K562 (cell line): Measurements from ENCODE around the gene BTBD16. TPM values are rescaled to one million over a fixed set of nuclear protein-coding genes. Genes with fewer than 3 reads are reported as not detected.

Experiments used
- ATAC-seq: fragments of 200-7000 bp; cut with Tn5 transposase; 3 replicates; pipeline ENCODE4 v1.9.1; 2020; ENCODE audit warnings: moderate library complexity
- BruUV-seq: library from RNA; stranded (reverse); fragments of 400-500 nt; replicated peaks from 2 replicates; lab custom pipeline; 2021; lab: Mats Ljungman, UMichigan
- CTCF ChIA-PET: fragments of 300-600 bp; formaldehyde crosslinking; extraction: SDS; loops from one replicate; lab custom pipeline; 2021; ENCODE audit warnings: low intra/inter-chr PET ratio; lab: Yijun Ruan, JAX
- POLR2A ChIA-PET: fragments of 300-600, 350-650 bp; sonication (Branson Sonifier 250); formaldehyde crosslinking; extraction: SDS; loops from one replicate; lab custom pipeline; 2021; ENCODE audit warnings: antibody characterized with exemption, inconsistent platforms; lab: Yijun Ruan, JAX
- DNase-seq, 4 experiments: peaks; one replicate each; pipeline versions ENCODE4 v3.0.0 to v3.0.0-alpha.2; 2011 to 2018; ENCODE audit warnings: low spot score in 3 of 4, mixed read lengths in 3 of 4; ENCODE audit errors: extremely low read depth in 1 of 4
- FAIRE-seq: peaks from 2 replicates; lab custom pipeline; 2011; peaks lifted over from hg19 to GRCh38; lab: Jason Lieb, UNC
- H2AFZ ChIP-seq: 2 replicates; pipeline ENCODE4 v1.6.0; 2011; ENCODE audit warnings: low read depth, low read length, control low read depth, inconsistent platforms
- H3K27ac ChIP-seq: fragments of 200-600 bp; 3 replicates; pipeline ENCODE4 v1.8.0; 2011; ENCODE audit warnings: low read depth, mild to moderate bottlenecking, control low read depth, inconsistent platforms, low read length, moderate library complexity, mixed read lengths; ENCODE audit errors: extremely low read depth
- H3K27me3 ChIP-seq, 2 experiments: fragments of 300-600 bp in 1 of 2; 2 replicates in 1 of 2; 3 replicates in 1 of 2; pipeline versions ENCODE4 v1.6.0 to v1.8.0; 2011; ENCODE audit warnings: inconsistent platforms in 2 of 2, low read length in 2 of 2, mild to moderate bottlenecking in 1 of 2, mixed read lengths in 1 of 2, moderate library complexity in 1 of 2; ENCODE audit not compliant: control insufficient read depth in 2 of 2, insufficient read depth in 2 of 2
- H3K36me3 ChIP-seq: fragments of 300-600 bp; 3 replicates; pipeline ENCODE4 v1.8.0; 2011; ENCODE audit warnings: mild to moderate bottlenecking, low read length, inconsistent platforms; ENCODE audit not compliant: control insufficient read depth, insufficient read depth
- H3K4me1 ChIP-seq, 2 experiments: fragments of 200-600 bp in 1 of 2; replicated peaks in 1 of 2; 2 replicates in 1 of 2; 3 replicates in 1 of 2; pipeline versions ENCODE4 v1.5.1 to v1.8.0; 2011; ENCODE audit warnings: inconsistent platforms in 2 of 2, low read length in 2 of 2, mild to moderate bottlenecking in 1 of 2, mixed read lengths in 1 of 2, moderate library complexity in 1 of 2; ENCODE audit not compliant: control insufficient read depth in 2 of 2, insufficient read depth in 2 of 2
- H3K4me2 ChIP-seq: 2 replicates; pipeline ENCODE4 v1.6.1; 2011; ENCODE audit warnings: low read length, control low read depth, inconsistent platforms, mixed read lengths; ENCODE audit not compliant: insufficient read depth
- H3K4me3 ChIP-seq: fragments of 200-600 bp; sonication (generic), shearing (Covaris generic); 2 replicates; pipeline ENCODE4 v1.5.1; 2016; ENCODE audit warnings: control low read depth, inconsistent platforms
- H3K79me2 ChIP-seq: fragments of 200-600 bp; 3 replicates; pipeline ENCODE4 v1.8.0; 2011; ENCODE audit warnings: low read length, inconsistent platforms; ENCODE audit not compliant: control insufficient read depth, insufficient read depth
- H3K9ac ChIP-seq, 2 experiments: 2 replicates each; pipeline versions ENCODE4 v1.6.0 to v1.6.1; 2011; ENCODE audit warnings: low read depth in 2 of 2, low read length in 2 of 2, control low read depth in 1 of 2, inconsistent platforms in 1 of 2, mild to moderate bottlenecking in 1 of 2, mixed read lengths in 1 of 2; ENCODE audit not compliant: insufficient read depth in 1 of 2
- H3K9me1 ChIP-seq: one replicate; pipeline ENCODE4 v1.6.0; 2011; ENCODE audit warnings: inconsistent platforms, mild to moderate bottlenecking, low read length, moderate library complexity; ENCODE audit not compliant: control insufficient read depth, insufficient read depth
- H3K9me3 ChIP-seq: replicated peaks from 2 replicates; pipeline ENCODE4 v1.5.1; 2011; ENCODE audit warnings: low read depth, low read length, inconsistent platforms; ENCODE audit not compliant: control insufficient read depth, insufficient read depth
- H4K20me1 ChIP-seq: replicated peaks from 2 replicates; pipeline ENCODE4 v1.6.1; 2011; ENCODE audit warnings: low read length, inconsistent platforms, mixed read lengths; ENCODE audit not compliant: control insufficient read depth, insufficient read depth
- GATAD2B ChIP-seq: fragments of 450-650 bp; IDR thresholded peaks from 2 replicates; pipeline ENCODE4 v1.6.1; 2017; ENCODE audit warnings: mild to moderate bottlenecking, borderline replicate concordance
- GTF2A2 ChIP-seq: IDR thresholded peaks from 2 replicates; pipeline ENCODE4 v1.6.1; 2016; ENCODE audit warnings: mild to moderate bottlenecking, missing genetic modification characterization, missing compliant biosample characterization
- HMG20B ChIP-seq: fragments of 250-450 bp; sonication (Bioruptor Pico); IDR thresholded peaks from 2 replicates; pipeline ENCODE4 v1.5.0; 2021; ENCODE audit warnings: mild to moderate bottlenecking
- PHF21A ChIP-seq: fragments of 450-650 bp; IDR thresholded peaks from 2 replicates; pipeline ENCODE4 v1.6.1; 2017; ENCODE audit warnings: low read depth, borderline replicate concordance
- SP2 ChIP-seq: IDR thresholded peaks from 2 replicates; pipeline ENCODE4 v1.6.1; 2011; ENCODE audit warnings: mild to moderate bottlenecking, low read depth, low read length, moderate library complexity; ENCODE audit not compliant: poor library complexity, severe bottlenecking; ENCODE audit errors: extremely low read depth
- ZKSCAN1 ChIP-seq: fragments of 150-350 bp; IDR thresholded peaks from 2 replicates; pipeline ENCODE4 v1.6.1; 2016; ENCODE audit warnings: low read depth, low read length
- ZNF146 ChIP-seq: IDR thresholded peaks from one replicate; pipeline ENCODE4 v1.6.1; 2018; ENCODE audit warnings: missing compliant biosample characterization; ENCODE audit not compliant: unreplicated experiment
- ZNF263 ChIP-seq: sonication (generic); formaldehyde crosslinking; IDR thresholded peaks from 2 replicates; pipeline ENCODE4 v1.8.0; 2022; ENCODE audit warnings: mild to moderate bottlenecking, missing genetic modification reagents, borderline replicate concordance
- WGBS: fragments of 100-300 bp; shearing (Covaris generic); methylation state at CpG from one replicate; pipeline ENCODE4 v1.1.6; 2016; ENCODE audit warnings: low coverage, mixed read lengths; ENCODE audit not compliant: insufficient coverage; ENCODE audit errors: missing lambda C conversion rate; 5-methylcytosine and 5-hydroxymethylcytosine counted together
- in situ Hi-C: fragments of 300-500 bp; cut with MboI; formaldehyde crosslinking; loops from 4 replicates; pipeline ENCODE4 v1.15.0; 2018; ENCODE audit warnings: inconsistent platforms, mixed read lengths
- intact Hi-C: fragments of 100-400 bp; cut with micrococcal nuclease; formaldehyde crosslinking; loops from 2 replicates; pipeline ENCODE4 v1.14.2; 2022
- polyA plus RNA-seq, 8 experiments: library from polyadenylated mRNA; depleted of rRNA in 4 of 8; stranded (reverse) in 5 of 8; unstranded in 3 of 8; fragments of >200 nt; fragmentation: Nextera tagmentation in 2 of 8; fragmentation: Illumina TruSeq in 1 of 8; extraction: Ambion mirVana in 2 of 8; extraction: Trizol in 1 of 8; gene quantifications; 2 replicates each; pipeline versions ENCODE4 v1.2.1 to v1.2.3, GENCODE V29; 2011 to 2014; ENCODE audit warnings: inconsistent platforms in 1 of 8, missing spikeins in 1 of 8
- total RNA-seq, 7 experiments: library from RNA; depleted of rRNA in 6 of 7; stranded (reverse); fragments of >200 nt in 6 of 7; fragmentation: Illumina TruSeq in 2 of 7; extraction: Trizol in 2 of 7; gene quantifications; 2 replicates each; pipeline versions ENCODE4 v1.2.1 to v1.2.3, GENCODE V29; 2011 to 2021; ENCODE audit warnings: low replicate concordance in 1 of 7
- TF ChIP-seq, protein P1 (sequence below): sonication (generic); formaldehyde crosslinking; IDR thresholded peaks from 2 replicates; pipeline ENCODE4 v1.8.1; 2022; ENCODE audit warnings: missing genetic modification reagents
- TF ChIP-seq, protein P2 (sequence below), 2 experiments: fragments of 450-650 bp; conservative IDR thresholded peaks; 2 replicates each; pipeline ENCODE4 v1.6.1; 2017; ENCODE audit warnings: mild to moderate bottlenecking in 2 of 2, moderate library complexity in 2 of 2
- TF ChIP-seq, protein P3 (sequence below), 3 experiments: fragments of 200-800 bp in 1 of 3; sonication (Bioruptor generic) in 1 of 3; sonication (generic) in 1 of 3; formaldehyde crosslinking in 1 of 3; IDR thresholded peaks; 2 replicates each; pipeline versions ENCODE4 v1.6.1 to v1.8.0; 2016 to 2022; ENCODE audit warnings: mild to moderate bottlenecking in 2 of 3, missing compliant biosample characterization in 2 of 3, missing genetic modification characterization in 2 of 3, missing genetic modification reagents in 1 of 3
- TF ChIP-seq, protein P4 (sequence below): sonication (generic); formaldehyde crosslinking; IDR thresholded peaks from 2 replicates; pipeline ENCODE4 v1.5.0; 2020; ENCODE audit warnings: missing genetic modification reagents
- TF ChIP-seq, protein P5 (sequence below): sonication (generic); formaldehyde crosslinking; IDR thresholded peaks from 2 replicates; pipeline ENCODE4 v1.8.1; 2023; ENCODE audit warnings: mild to moderate bottlenecking, missing genetic modification reagents

The BTBD16 gene
- total and polyA plus RNA-seq, 9 of the 15 experiments (the other 6 are each of a cell fraction or from before 2014, with no cell fraction given): 0.11 TPM; not detected in 8

DNA sequence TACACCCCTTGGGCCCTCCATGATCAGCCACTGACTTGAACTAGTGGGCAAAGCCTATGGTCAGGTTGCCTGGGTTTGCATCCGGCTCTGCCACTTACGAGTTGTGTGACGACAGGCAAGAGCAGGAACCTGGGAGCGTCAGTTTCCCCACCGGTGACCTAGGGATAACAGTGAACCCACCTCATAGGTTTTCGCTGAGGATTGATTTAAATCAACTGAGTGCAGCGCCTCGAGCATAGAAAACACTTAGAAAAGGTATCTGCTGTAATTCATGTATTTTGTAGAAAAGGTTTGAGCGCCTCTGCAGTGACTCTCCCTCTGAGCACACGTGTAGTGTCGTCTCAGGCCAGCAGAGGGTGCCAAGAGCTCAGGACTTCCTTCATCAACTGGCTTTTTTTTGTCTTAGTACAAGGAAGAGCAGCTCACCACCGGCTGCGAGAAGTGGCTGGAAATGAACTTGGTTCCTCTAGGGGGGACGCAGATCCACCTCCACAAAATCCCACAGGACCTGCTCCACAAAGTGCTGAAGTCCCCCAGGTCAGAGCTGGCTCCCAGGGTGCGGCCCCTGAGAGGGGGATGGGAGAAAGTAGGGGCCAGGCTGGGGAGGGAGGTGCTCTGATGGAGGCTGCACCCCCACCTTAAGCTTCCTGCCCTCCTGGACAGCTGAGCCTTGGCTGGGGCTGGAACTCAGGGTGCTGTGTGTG is 27.7 kb downstream of the BTBD16 start:
- Histone ChIP-seq H3K27ac (no peak overlapping the region), H3K79me2 (no peaks in the 10 kb centered on the region), H2AFZ (peak overlapping the region; percentile 74; the same call in 1 of the 2 replicates), H3K9me3 (no peaks in the 10 kb centered on the region), H3K4me2 (no peak overlapping the region), H3K9me1 (no peaks in the 10 kb centered on the region), H3K4me1 (no peaks in the 10 kb centered on the region), H3K9ac (no peak overlapping the region), H3K4me3 (no peak overlapping the region), H3K36me3 (no peaks in the 10 kb centered on the region), H4K20me1 (no peaks in the 10 kb centered on the region), H3K27me3 (no peaks in the 10 kb centered on the region; a peak in 1 of 5 replicates)
- intact Hi-C loops (loop anchor here (1.0 to 5.0 kb wide), 2 partner anchors 137 to 269 kb away; no protein-coding TSS in a partner anchor), in situ Hi-C loops (no loop called here)
- POLR2A ChIA-PET: interaction anchor here (0.9 to 1.0 kb wide), 2 partner anchors 12 to 135 kb away, joined by 3 to 4 read pairs; no protein-coding TSS in a partner anchor
- BruUV-seq: no TSS peak
- peak; percentile 92 for ATAC-seq
- CTCF ChIA-PET: interaction anchor here (1.6 to 1.9 kb wide), 2 partner anchors 137 to 267 kb away, joined by 4 to 21 read pairs; no protein-coding TSS in a partner anchor
- 6% methylated on average over 12 of the region's 15 CpGs for WGBS
- peak; percentile 51 to 56 (median 54) for DNase-seq
- peak; percentile 85 for FAIRE-seq
- TF ChIP-seq SP2 (no peak), GATAD2B (no peak), PHF21A (no peak), ZNF146 (CRISPR knock-in tag) (no peak), HMG20B (no peak), GTF2A2 (tag) (no peak), ZNF263 (CRISPR knock-in tag) (no peak), ZKSCAN1 (no peak)
- TF ChIP-seq, protein P1, sequence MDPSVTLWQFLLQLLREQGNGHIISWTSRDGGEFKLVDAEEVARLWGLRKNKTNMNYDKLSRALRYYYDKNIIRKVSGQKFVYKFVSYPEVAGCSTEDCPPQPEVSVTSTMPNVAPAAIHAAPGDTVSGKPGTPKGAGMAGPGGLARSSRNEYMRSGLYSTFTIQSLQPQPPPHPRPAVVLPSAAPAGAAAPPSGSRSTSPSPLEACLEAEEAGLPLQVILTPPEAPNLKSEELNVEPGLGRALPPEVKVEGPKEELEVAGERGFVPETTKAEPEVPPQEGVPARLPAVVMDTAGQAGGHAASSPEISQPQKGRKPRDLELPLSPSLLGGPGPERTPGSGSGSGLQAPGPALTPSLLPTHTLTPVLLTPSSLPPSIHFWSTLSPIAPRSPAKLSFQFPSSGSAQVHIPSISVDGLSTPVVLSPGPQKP (CRISPR knock-in tag): no peak
- TF ChIP-seq, protein P2, sequence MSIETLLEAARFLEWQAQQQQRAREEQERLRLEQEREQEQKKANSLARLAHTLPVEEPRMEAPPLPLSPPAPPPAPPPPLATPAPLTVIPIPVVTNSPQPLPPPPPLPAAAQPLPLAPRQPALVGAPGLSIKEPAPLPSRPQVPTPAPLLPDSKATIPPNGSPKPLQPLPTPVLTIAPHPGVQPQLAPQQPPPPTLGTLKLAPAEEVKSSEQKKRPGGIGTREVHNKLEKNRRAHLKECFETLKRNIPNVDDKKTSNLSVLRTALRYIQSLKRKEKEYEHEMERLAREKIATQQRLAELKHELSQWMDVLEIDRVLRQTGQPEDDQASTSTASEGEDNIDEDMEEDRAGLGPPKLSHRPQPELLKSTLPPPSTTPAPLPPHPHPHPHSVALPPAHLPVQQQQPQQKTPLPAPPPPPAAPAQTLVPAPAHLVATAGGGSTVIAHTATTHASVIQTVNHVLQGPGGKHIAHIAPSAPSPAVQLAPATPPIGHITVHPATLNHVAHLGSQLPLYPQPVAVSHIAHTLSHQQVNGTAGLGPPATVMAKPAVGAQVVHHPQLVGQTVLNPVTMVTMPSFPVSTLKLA (conservative IDR thresholded peaks at IDR 0.05): 0 out of 4 replicates have a peak, but pooled peaks of 1 of the 2 experiments have one; percentile 24
- TF ChIP-seq, protein P3, sequence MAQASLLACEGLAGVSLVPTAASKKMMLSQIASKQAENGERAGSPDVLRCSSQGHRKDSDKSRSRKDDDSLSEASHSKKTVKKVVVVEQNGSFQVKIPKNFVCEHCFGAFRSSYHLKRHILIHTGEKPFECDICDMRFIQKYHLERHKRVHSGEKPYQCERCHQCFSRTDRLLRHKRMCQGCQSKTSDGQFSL (CRISPR knock-in tag; IDR thresholded peaks at IDR 0.05): no peak
- TF ChIP-seq, protein P3 (tag; IDR thresholded peaks at IDR 0.05): no peak
- TF ChIP-seq, protein P4, sequence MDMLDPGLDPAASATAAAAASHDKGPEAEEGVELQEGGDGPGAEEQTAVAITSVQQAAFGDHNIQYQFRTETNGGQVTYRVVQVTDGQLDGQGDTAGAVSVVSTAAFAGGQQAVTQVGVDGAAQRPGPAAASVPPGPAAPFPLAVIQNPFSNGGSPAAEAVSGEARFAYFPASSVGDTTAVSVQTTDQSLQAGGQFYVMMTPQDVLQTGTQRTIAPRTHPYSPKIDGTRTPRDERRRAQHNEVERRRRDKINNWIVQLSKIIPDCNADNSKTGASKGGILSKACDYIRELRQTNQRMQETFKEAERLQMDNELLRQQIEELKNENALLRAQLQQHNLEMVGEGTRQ (CRISPR knock-in tag): no peak
- TF ChIP-seq, protein P5, sequence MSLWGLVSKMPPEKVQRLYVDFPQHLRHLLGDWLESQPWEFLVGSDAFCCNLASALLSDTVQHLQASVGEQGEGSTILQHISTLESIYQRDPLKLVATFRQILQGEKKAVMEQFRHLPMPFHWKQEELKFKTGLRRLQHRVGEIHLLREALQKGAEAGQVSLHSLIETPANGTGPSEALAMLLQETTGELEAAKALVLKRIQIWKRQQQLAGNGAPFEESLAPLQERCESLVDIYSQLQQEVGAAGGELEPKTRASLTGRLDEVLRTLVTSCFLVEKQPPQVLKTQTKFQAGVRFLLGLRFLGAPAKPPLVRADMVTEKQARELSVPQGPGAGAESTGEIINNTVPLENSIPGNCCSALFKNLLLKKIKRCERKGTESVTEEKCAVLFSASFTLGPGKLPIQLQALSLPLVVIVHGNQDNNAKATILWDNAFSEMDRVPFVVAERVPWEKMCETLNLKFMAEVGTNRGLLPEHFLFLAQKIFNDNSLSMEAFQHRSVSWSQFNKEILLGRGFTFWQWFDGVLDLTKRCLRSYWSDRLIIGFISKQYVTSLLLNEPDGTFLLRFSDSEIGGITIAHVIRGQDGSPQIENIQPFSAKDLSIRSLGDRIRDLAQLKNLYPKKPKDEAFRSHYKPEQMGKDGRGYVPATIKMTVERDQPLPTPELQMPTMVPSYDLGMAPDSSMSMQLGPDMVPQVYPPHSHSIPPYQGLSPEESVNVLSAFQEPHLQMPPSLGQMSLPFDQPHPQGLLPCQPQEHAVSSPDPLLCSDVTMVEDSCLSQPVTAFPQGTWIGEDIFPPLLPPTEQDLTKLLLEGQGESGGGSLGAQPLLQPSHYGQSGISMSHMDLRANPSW (CRISPR knock-in tag): no peak
